GM18498 (cell line): ENCODE results near the gene PTPRN2.

Experiments used
- ATAC-seq: cut with Tn5 transposase; IDR thresholded peaks from one replicate; pipeline ENCODE4 v1.9.1; 2021; ENCODE audit warnings: mild to moderate bottlenecking, moderate library complexity; ENCODE audit not compliant: unreplicated experiment

The PTPRN2 gene

GRCh38 chr7:157722137-157723060 lies 865.2 kb downstream of the PTPRN2 start:
- no peak for ATAC-seq

DNA sequence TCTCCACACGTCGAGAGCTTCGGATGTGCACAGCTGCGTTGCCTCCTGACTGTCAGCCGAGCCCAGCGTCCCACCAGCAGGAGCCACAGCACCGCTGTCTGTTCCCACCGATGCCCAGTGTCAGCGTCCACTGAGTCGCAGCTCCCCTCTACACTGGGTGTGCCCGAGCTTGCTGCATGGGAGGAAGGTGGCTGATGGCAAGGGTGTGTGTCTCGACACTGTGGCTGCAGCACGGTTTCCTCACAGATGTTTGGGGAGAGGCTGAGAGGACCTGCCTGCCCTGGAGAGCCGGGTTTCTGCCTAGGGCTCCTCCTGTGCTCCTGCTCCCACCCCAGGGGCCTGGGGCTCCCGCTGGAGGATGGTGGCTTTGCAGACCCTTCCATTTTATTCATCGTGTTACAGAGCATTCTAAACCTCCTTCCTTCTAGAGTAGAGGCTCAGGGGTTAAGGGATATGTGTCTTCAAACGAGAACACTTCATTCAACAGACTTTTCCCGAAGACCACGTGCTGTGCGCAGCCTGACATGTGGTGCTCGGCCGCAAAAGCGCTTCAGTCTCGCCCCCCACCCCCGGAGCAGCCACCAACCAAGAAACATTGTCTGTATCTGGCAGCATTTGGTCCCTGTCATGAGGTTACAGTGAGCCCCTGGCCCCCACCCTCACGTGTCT lies 866.0 kb downstream of the PTPRN2 start:
- ATAC-seq, result no peak

DNA sequence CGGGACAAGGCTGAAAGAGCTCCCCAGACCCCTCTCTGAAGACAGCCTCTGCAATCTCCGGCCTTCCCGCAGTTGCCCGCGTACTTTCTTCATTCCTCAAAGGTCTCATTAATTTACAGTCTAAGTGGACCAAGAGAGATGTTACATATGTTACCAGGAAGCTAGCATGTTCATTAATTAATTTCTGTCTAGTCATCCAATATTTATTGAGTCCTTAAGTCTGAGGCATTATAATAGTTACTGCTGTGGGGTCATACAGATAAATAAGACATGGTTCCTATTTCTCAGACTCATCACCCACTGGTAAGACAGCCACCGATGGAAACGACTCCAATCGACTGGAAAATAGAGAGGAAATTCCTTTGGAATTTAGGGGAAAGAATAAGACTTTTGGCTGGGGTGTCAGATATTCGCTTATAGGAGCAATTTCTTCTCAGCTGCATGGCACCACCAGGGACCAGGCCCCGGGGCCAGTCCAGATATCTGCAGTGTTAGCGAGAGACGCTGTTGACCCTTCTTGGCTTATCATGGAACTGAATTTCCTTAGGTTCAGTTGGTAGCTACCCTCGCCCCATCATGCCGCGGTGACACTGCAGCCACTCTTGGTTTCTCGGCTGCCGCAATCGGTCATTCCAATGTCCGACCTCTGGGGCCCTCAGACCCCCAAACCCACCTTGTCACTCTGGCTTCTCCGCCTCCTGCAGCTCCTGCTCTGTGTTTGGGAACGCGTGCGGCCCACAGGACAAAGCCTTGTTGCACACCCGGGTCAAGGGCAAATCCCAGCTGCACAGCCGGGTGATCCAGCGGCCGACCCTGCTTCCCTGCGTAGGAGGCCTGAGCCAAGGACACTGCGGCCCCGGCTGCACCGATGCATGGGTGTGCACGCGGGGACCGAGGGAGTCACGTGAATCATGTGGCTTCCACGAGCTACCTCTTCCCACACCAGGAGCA lies 867.6 kb downstream of the PTPRN2 start:
- ATAC-seq, result no peak

- ATAC-seq, result no peak
These were observed 868.5 kb downstream of the PTPRN2 start for GRCh38 chr7:157719008-157719682.

DNA sequence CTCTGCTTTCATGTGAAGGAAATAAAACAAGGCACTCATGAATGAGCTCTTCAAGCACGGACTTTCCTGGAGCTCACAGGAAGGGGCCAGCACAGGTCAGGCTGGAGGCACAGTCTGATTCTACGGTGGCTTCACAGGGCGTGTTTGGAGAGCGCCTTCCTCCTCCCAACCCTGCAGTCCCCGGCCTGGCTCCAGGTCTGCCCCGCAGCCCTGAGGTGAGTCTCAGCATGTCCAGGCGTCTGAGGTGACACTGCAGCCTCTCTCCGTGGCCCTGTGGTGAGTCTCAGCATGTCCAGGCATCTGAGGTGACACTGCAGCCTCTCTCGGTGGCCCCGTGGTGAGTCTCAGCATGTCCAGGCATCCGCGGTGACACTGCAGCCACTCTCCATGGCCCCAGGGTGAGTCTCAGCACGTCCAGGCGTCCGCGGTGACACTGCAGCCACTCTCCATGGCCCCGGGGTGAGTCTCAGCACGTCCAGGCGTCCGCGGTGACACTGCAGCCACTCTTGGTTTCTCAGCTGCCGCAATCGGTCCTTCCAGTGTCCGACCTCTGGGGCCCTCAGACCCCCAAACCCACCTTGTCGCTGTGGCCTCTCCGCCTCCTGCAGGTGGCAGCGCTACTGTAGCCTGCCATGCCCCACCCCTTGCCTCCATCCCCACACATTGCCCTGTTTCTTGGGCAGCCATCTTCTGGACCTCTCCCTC lies 869.2 kb downstream of the PTPRN2 start:
- no peak for ATAC-seq

GRCh38 chr7:157717211-157718174 lies 870.1 kb downstream of the PTPRN2 start:
- no peak for ATAC-seq

GRCh38 chr7:157715938-157716280 lies 871.7 kb downstream of the PTPRN2 start:
- ATAC-seq, result no peak

DNA sequence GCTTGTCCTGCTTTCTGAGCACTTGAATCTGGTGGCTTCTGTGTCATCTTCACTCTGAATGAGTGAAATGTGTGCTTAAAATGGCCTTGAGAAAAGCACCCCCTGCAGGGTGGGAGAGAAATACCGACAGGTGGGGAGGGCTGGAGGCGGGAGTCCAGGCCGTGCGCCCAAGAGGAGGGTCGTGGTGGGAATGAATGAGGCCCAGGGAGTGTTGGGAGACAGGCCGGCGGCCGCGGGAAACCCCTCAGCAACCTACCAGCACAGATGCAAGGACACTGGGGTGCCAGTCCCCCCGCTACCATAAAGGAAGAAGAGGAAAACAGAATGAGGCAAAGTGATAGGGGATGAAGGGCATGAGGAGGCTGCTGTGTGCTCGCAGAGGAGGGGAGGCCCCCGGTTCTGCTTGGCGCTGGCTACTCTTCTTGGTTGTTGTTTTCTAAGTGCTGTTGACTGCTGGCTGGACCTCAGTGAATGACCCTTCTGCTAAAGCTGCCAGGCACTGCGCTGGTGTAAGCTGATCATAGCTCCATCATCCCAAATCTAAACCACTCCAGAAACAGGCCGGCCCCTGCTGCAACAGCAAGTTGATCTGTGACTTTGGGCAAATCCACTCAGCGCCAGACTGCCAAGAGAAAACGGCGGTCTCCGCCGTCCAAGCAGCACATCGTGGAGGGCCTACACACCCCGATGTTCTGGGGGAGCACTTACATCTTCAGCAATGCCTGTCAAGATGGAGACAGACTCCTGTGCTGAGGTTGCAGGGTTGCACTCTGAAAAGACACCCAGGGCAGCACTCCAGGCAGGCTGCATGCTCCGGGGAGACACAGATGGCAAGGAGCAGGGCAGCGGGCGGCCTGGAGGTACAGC lies 872.3 kb downstream of the PTPRN2 start:
- ATAC-seq, result no peak

GRCh38 chr7:157714166-157715070 lies 873.2 kb downstream of the PTPRN2 start:
- ATAC-seq, result no peak

DNA sequence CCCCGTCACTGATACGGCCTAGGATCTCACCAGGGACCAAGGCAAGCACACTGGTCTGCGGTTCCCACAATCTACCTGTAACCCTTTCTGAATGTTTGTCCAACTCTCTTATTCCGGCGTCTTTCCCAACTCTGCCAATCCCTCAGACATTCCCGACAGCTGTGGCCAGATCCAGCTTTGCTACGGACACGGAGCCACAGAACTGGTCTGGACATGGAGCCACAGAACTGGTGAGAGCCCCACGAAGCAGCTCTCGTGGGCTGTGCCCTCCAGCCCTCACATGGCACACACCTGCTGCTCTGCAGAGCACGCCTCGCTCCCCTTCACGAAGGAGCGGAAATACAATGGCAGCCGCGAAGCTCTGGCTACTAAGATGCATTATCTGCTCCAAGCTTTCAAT lies 874.0 kb downstream of the PTPRN2 start:
- no peak for ATAC-seq

- no peak for ATAC-seq
These were observed 874.9 kb downstream of the PTPRN2 start for GRCh38 chr7:157712666-157713235.

GRCh38 chr7:157711353-157711888 lies 876.2 kb downstream of the PTPRN2 start:
- no peak for ATAC-seq

GRCh38 chr7:157710396-157710795 lies 877.2 kb downstream of the PTPRN2 start:
- ATAC-seq, result no peak

- no peak for ATAC-seq
These were observed 877.9 kb downstream of the PTPRN2 start for GRCh38 chr7:157709531-157710251.

DNA sequence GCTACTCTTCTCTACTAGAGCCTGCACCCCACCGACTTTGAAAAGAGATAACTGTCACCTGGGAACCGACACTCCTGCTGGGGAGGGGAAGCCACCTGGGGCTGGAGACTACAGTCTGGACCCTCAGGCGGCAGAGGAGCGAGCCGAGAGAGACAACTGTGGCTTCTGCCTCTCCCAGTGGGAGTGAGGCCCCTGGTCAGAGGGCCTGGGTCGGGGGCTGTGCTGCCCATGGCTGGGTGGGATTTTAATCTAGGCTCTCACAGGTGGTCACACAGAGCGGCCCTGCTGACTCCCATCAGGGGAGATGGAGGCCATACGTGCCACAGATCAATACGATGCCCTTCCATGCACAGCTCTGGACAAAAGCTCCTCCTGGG lies 878.7 kb downstream of the PTPRN2 start:
- no peak for ATAC-seq
